Neural progenitor cell (in vitro differentiated cells): ENCODE data around the gene GPN3. TPM values are rescaled to one million over a fixed set of nuclear protein-coding genes. Genes with fewer than 3 reads are reported as not detected.
"Not testable (repeated sequence)": the region's sequence is repeated elsewhere in the genome, so short reads cannot be mapped to it uniquely, and the experiment has no call there.

Source experiments
- DNase-seq: peaks from one replicate; pipeline ENCODE4 v3.0.0-alpha.2; 2016; ENCODE audit warnings: low spot score
- H2AFZ ChIP-seq: fragments of 200-600 bp; sonication (generic); replicated peaks from 2 replicates; pipeline ENCODE4 v1.6.1; 2016; ENCODE audit warnings: antibody characterized with exemption
- H3F3A ChIP-seq: fragments of 200-600 bp; sonication (generic); 2 replicates; pipeline ENCODE4 v1.6.1; 2016; ENCODE audit warnings: antibody characterized with exemption, low read depth
- H3K27ac ChIP-seq: fragments of 200-600 bp; sonication (generic); 2 replicates; pipeline ENCODE4 v1.5.1; 2016; ENCODE audit warnings: mild to moderate bottlenecking
- H3K27me3 ChIP-seq: fragments of 200-600 bp; sonication (generic); 2 replicates; pipeline ENCODE4 v1.6.1; 2016; ENCODE audit warnings: mild to moderate bottlenecking, moderate library complexity
- H3K36me3 ChIP-seq: fragments of 200-600 bp; sonication (generic); 2 replicates; pipeline ENCODE4 v1.5.1; 2016
- H3K4me1 ChIP-seq: fragments of 200-600 bp; sonication (generic); 2 replicates; pipeline ENCODE4 v1.6.1; 2016; ENCODE audit warnings: mixed run types
- H3K4me2 ChIP-seq: fragments of 200-600 bp; sonication (generic); 2 replicates; pipeline ENCODE4 v1.6.1; 2016
- H3K4me3 ChIP-seq: fragments of 200-600 bp; sonication (generic); 2 replicates; pipeline ENCODE4 v1.5.1; 2016
- H3K79me2 ChIP-seq: fragments of 200-600 bp; sonication (generic); 2 replicates; pipeline ENCODE4 v1.6.1; 2016; ENCODE audit warnings: low read depth
- H3K9ac ChIP-seq: fragments of 200-600 bp; sonication (generic); 2 replicates; pipeline ENCODE4 v1.6.1; 2016
- H3K9me3 ChIP-seq: fragments of 200-600 bp; sonication (generic); 2 replicates; pipeline ENCODE4 v1.5.1; 2016; ENCODE audit warnings: low read depth
- H4K20me1 ChIP-seq: fragments of 200-600 bp; sonication (generic); 2 replicates; pipeline ENCODE4 v1.6.1; 2016; ENCODE audit warnings: low read depth
- H3K27ac Mint-ChIP-seq: 3 replicates; pipeline ENCODE4 v1.8.0; 2021; ENCODE audit warnings: mixed read lengths
- H3K27me3 Mint-ChIP-seq: 2 replicates; pipeline ENCODE4 v1.8.0; 2022; ENCODE audit warnings: low read depth, mild to moderate bottlenecking, inconsistent platforms, moderate library complexity, mixed read lengths; ENCODE audit not compliant: insufficient read depth
- H3K36me3 Mint-ChIP-seq: 3 replicates; pipeline ENCODE4 v1.8.0; 2021; ENCODE audit warnings: mixed read lengths
- H3K4me1 Mint-ChIP-seq: 3 replicates; pipeline ENCODE4 v1.8.0; 2021; ENCODE audit warnings: mixed read lengths
- H3K4me3 Mint-ChIP-seq: 3 replicates; pipeline ENCODE4 v1.8.0; 2021; ENCODE audit warnings: mild to moderate bottlenecking, moderate library complexity, mixed read lengths
- H3K9me3 Mint-ChIP-seq: 3 replicates; pipeline ENCODE4 v1.8.0; 2020; ENCODE audit warnings: mixed read lengths
- CTCF ChIP-seq: fragments of 200-600 bp; sonication (generic); IDR thresholded peaks from 2 replicates; pipeline ENCODE4 v1.5.1; 2017; ENCODE audit warnings: antibody characterized with exemption, mild to moderate bottlenecking
- EZH2 ChIP-seq: fragments of 200-600 bp; sonication (generic); IDR thresholded peaks from 2 replicates; pipeline ENCODE4 v1.6.1; 2017; ENCODE audit warnings: antibody characterized with exemption, mild to moderate bottlenecking, moderate library complexity
- EZH2phosphoT487 ChIP-seq: fragments of 200-600 bp; sonication (generic); IDR thresholded peaks from 2 replicates; pipeline ENCODE4 v1.6.1; 2017; ENCODE audit warnings: antibody characterized with exemption
- total RNA-seq: library from RNA; depleted of rRNA; stranded (reverse); fragments of >200 nt; gene quantifications from 2 replicates; pipeline ENCODE4 v1.2.3, GENCODE V29; 2015; ENCODE audit warnings: low replicate concordance

Gene GPN3
- total RNA-seq, 1 donor from 2014 or later: 62.3 TPM

DNA sequence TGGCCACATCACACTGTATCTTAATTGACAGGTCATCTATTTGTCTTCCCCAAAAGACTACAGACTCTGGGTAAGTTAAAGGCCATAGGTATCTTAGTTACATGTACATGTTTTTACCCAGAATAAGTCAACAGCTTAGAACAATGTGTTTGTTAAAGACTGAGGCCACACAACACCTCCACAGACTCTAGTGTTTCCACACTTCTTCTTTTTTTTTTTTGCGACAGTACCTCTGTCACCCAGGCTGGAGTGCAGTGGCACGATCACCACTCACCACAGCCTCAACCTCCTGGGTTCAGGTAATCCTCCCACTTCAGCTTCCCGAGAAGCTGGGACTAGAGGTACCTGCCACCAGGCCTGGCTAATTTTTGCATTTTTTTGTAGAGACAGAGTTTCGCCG is 1.3 kb downstream of the GPN3 start:
- no peak for DNase-seq
- Histone ChIP-seq H3K27me3 (no peaks in the 10 kb centered on the region), H3K4me3 (peak overlapping the region; percentile 96), H3K79me2 (peaks cover 64% of the 10 kb centered on the region), H3K27ac (no peak overlapping the region), H4K20me1 (peaks cover 18% of the 10 kb centered on the region), H3K36me3 (no peaks in the 10 kb centered on the region), H3K4me1 (peaks cover 11% of the 10 kb centered on the region), H3F3A (peaks cover 20% of the 10 kb centered on the region), H2AFZ (no peak overlapping the region), H3K4me2 (peak overlapping the region; percentile 99), H3K9me3 (no peaks in the 10 kb centered on the region), H3K9ac (peak overlapping the region; percentile 94)
- Mint-ChIP-seq H3K27ac (no peak overlapping the region), H3K27me3 (peaks cover 9% of the 10 kb centered on the region), H3K36me3 (peaks cover 17% of the 10 kb centered on the region), H3K4me3 (peak overlapping the region; percentile 100), H3K4me1 (peaks cover 30% of the 10 kb centered on the region), H3K9me3 (peaks cover 2% of the 10 kb centered on the region)
- TF ChIP-seq EZH2phosphoT487: no peak

- H3K27ac Mint-ChIP-seq, H3K27me3 Mint-ChIP-seq, H3K9me3 Mint-ChIP-seq, H3K4me3 ChIP-seq, H3K27me3 ChIP-seq, H3K36me3 ChIP-seq, H3K27ac ChIP-seq, H3K4me2 ChIP-seq, DNase-seq, H2AFZ ChIP-seq, H3K9me3 ChIP-seq: not testable (repeated sequence)
- H3K79me2 ChIP-seq: peaks cover 64% of the 10 kb centered on the region
- H3F3A ChIP-seq: peaks cover 20% of the 10 kb centered on the region
- peaks cover 20% of the 10 kb centered on the region for H4K20me1 ChIP-seq
- Mint-ChIP-seq H3K4me3 (peak overlapping the region; percentile 61), H3K4me1 (peaks cover 30% of the 10 kb centered on the region), H3K36me3 (peaks cover 13% of the 10 kb centered on the region)
- H3K9ac ChIP-seq: peak overlapping the region; percentile 22
- peaks cover 11% of the 10 kb centered on the region for H3K4me1 ChIP-seq
Observed at GRCh38 chr12:110465765-110466164, 2.3 kb downstream of the GPN3 start.

DNA sequence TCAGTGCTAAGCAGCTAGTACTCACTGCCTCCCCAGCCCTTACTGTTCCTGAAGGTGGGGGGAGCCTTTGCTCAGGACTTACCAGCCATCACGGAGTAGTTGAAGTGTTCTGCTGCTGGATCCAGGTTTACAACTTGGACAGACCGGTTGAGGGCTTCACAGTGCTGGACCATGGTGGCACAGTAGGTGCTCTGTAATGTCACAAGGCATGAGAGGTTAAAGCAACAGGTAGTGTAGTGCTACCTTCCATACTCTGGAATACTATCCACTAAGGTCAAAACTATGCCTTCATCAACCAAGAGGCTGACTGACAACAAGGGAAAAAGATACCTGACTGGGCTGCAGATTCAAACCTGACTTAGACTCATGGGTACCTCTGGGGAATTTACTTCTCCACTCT is 3.0 kb downstream of the GPN3 start:
- Histone ChIP-seq H3K4me1 (peaks cover 11% of the 10 kb centered on the region), H3K9me3 (no peaks in the 10 kb centered on the region), H3K4me3 (no peak overlapping the region), H4K20me1 (peaks cover 20% of the 10 kb centered on the region), H2AFZ (no peak overlapping the region), H3K27ac (no peak overlapping the region), H3K27me3 (no peaks in the 10 kb centered on the region), H3K4me2 (no peak overlapping the region), H3K36me3 (no peaks in the 10 kb centered on the region), H3K9ac (no peak overlapping the region), H3F3A (peaks cover 18% of the 10 kb centered on the region), H3K79me2 (peaks cover 57% of the 10 kb centered on the region)
- no peaks in the 10 kb centered on the region for H3K9me3 Mint-ChIP-seq
- peaks cover 9% of the 10 kb centered on the region for H3K36me3 Mint-ChIP-seq
- no peak overlapping the region for H3K27ac Mint-ChIP-seq
- H3K4me1 Mint-ChIP-seq: peaks cover 25% of the 10 kb centered on the region
- DNase-seq: no peak
- peak overlapping the region; percentile 61 for H3K4me3 Mint-ChIP-seq
- TF ChIP-seq EZH2phosphoT487 (no peak), CTCF (no peak), EZH2 (no peak)
- H3K27me3 Mint-ChIP-seq: peaks cover 7% of the 10 kb centered on the region

- H2AFZ ChIP-seq, H3K4me1 ChIP-seq, H4K20me1 ChIP-seq, H3K27ac ChIP-seq, H3K36me3 ChIP-seq, H3K27me3 ChIP-seq, H3K9ac ChIP-seq, H3K4me1 Mint-ChIP-seq, H3K4me2 ChIP-seq, H3F3A ChIP-seq, H3K9me3 ChIP-seq, H3K4me3 Mint-ChIP-seq, H3K27me3 Mint-ChIP-seq, H3K27ac Mint-ChIP-seq, H3K4me3 ChIP-seq, DNase-seq, H3K9me3 Mint-ChIP-seq: not testable (repeated sequence)
- peaks cover 32% of the 10 kb centered on the region for H3K79me2 ChIP-seq
- peaks cover 13% of the 10 kb centered on the region for H3K36me3 Mint-ChIP-seq
Observed at GRCh38 chr12:110461189-110461588, 6.9 kb downstream of the GPN3 start.

DNA sequence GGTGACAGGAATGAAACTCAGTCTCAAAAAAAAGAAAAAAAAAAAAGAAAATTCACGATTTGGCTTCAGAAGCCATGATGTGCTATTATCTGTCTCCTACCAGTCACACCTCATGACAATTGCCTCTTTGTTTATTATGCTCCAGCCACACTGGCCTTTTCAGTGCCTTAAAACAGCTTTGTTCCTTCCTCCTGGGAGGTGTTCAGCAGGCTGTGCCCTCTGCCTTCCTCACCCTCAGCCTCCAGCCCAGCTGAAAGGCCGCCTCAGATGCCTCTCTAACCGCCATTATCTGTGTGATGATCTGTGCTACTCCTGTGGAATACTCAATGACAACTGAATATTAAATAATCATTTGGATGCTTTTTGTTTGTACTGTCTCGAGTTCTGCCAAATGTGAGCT is 9.3 kb downstream of the GPN3 start:
- Histone ChIP-seq H3K27ac (no peak overlapping the region), H3K9ac (no peak overlapping the region), H3K4me3 (no peak overlapping the region), H3K9me3 (no peaks in the 10 kb centered on the region), H3K4me1 (no peaks in the 10 kb centered on the region), H3F3A (peaks cover 3% of the 10 kb centered on the region), H3K27me3 (no peaks in the 10 kb centered on the region), H3K36me3 (peaks cover 5% of the 10 kb centered on the region), H3K4me2 (no peak overlapping the region), H4K20me1 (peaks cover 3% of the 10 kb centered on the region), H3K79me2 (peaks cover 17% of the 10 kb centered on the region), H2AFZ (no peak overlapping the region)
- Mint-ChIP-seq H3K27me3 (no peaks in the 10 kb centered on the region), H3K9me3 (no peaks in the 10 kb centered on the region), H3K4me1 (no peaks in the 10 kb centered on the region), H3K27ac (no peak overlapping the region), H3K36me3 (peaks cover 16% of the 10 kb centered on the region), H3K4me3 (no peak overlapping the region)
- TF ChIP-seq EZH2 (no peak), CTCF (no peak), EZH2phosphoT487 (no peak)
- no peak for DNase-seq
